Measurements from ENCODE around the gene NRSN2. TPM values are rescaled to one million over a fixed set of nuclear protein-coding genes. Genes with fewer than 3 reads are reported as not detected.

NRSN2 gene
- 17.4 TPM for total RNA-seq
- long read RNA-seq, transcript NRSN2-202 (4 exons, 2,088 nt) = major isoform, 8 of 15 reads
- long read RNA-seq, partial matches to known transcripts = 0 of 15 reads
- long read RNA-seq, other reads (novel, unspliced or antisense) = 3 of 15 reads

DNA sequence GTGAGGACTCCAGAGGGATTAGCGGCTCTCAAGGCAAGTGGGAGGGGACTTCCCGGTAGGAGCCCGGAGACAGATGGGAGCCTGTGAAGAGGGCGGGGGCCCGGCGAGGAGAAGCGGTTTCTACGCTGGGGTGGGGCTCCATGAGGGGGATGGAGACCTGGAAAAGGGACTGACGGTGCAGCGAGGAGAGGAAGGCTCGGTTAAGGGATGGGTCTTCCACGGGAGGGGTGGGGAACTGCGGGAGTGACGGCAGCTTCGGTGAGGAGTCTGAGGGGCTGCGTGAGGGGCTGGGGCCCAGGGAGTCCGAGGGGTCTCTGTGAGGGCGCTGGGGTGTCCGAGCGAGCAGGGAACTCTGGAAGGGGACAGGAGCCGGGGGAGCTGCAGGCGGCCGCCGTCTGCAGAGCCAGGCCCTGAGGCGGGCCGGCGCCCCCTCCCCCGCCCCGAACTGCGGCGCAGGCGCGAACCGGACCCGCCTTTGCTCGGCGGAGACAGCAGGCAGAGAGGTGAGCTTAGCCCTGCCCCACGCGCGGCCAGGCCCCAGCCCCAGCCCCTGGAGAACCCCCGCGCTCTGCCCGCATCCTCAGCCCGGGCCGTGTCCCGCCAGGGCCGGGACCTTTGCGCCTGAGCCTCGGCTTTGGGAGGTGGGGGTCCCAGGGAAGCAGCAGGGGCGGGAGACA lies at the start of gene NRSN2:
Gene NRSN2 (plus strand): TSS at position 472 of the 677 bp plus-strand sequence. CDS start 2,533 bp downstream, outside the sequence.
- intact Hi-C loops (cut with micrococcal nuclease) = no loop called here
- DNase-seq (peak; percentile 76), ATAC-seq (peak; percentile 75)

DNA sequence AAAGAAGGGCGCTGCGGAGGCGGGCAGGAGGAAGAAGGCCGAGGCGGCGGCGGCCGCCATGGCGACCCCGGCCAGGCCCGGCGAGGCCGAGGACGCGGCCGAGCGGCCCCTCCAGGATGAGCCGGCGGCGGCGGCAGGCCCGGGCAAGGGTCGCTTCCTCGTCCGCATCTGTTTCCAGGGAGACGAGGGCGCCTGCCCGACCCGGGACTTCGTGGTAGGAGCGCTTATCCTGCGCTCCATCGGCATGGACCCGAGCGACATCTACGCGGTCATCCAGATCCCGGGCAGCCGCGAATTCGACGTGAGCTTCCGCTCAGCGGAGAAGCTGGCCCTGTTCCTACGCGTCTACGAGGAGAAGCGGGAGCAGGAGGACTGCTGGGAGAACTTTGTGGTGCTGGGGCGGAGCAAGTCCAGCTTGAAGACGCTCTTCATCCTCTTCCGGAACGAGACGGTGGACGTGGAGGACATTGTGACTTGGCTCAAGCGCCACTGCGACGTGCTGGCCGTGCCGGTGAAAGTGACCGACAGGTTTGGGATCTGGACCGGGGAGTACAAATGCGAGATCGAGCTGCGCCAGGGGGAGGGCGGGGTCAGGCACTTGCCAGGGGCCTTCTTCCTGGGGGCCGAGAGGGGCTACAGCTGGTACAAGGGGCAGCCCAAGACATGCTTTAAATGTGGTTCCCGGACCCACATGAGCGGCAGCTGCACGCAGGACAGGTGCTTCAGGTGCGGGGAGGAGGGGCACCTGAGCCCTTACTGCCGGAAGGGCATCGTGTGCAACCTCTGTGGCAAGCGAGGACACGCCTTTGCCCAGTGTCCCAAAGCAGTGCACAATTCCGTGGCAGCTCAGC lies 48.8 kb upstream of the NRSN2 start:
- intact Hi-C loops (cut with micrococcal nuclease) = no loop called here
- ATAC-seq (peak; percentile 50), DNase-seq (peak; percentile 78)

DNA sequence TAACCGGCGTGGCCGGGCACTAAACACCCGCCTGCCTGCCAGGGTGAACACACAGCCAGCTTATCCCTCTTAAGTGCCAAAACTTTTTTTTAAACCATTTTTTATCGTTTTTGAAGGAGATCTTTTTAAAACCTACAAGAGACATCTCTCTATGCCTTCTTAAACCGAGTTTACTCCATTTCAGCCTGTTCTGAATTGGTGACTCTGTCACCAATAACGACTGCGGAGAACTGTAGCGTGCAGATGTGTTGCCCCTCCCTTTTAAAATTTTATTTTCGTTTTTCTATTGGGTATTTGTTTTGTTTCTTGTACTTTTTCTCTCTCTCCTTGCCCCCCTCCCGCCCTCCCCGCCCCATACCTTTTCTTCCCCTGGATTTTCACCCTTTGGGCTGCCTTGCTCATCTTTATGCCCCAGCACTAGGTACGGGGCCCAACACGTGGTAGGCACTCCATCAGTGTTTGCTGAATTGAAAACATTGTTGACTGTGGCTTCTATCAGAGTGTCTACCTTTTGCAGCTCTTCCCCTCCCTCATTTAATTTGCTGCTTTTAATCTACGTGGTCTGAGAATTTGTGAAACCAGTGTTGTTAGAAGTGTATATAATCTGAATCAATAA lies 48.0 kb upstream of the NRSN2 start:
- DNase-seq (no peak), ATAC-seq (no peak)
- intact Hi-C loops (cut with micrococcal nuclease) = no loop called here

DNA sequence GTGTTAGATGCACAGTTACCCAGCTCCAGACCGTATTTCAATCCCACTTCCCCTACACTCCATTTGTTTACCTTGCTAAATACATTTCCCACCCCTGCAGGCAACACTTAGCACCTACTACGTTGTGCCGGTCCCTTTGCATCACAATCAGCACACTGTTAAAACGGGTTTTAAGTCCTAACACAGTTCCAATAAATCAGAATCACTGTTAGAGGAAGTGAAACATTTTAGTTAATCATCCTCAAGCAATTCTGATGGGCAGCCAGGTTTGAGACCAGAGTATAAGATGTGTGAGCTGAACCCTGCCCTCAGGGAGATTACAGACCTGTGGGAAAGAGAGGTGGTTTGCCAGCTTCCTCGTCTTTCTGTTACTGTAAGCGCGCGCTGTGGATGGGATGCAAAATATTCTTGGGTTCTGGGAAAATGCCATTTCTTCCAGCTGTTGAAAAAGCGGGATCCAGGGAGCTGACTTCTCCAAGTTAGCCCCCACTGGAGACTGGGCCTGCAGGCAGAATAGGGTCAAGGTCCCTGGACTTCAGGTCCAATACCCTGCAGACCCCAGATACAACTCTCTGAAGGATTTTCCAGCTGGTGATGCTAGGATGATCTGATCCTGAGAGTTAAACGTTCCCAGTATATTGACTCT lies 46.4 kb upstream of the NRSN2 start:
- intact Hi-C loops (cut with micrococcal nuclease) = no loop called here
- DNase-seq = no peak

GRCh38 chr20:301886-302848 lies 44.7 kb upstream of the NRSN2 start:
- intact Hi-C loops (cut with micrococcal nuclease) = no loop called here
- DNase-seq = no peak
- ATAC-seq = peak; percentile 10

More for the DNA sequence above, 46.4 kb upstream of the NRSN2 start:
- no peak for ATAC-seq

DNA sequence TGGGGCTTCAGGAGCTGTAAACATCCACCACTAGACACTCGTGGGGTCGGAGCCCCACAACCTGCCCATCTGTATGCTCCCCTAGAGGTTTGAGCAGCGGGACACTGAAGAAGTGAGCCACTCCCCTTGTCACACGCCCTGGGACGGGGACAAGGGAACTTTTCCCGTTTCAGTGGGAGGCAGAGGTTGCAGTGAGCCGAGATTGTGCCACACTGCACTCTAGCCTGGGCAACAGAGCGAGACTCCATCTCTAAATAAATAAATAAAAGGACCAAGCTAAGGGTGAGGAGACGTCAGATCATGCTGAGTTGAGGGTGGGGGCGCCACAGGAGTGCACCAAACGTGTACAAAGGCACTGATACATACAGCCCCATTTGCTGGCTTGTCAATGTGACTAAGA lies 41.2 kb upstream of the NRSN2 start:
- ATAC-seq = no peak
- intact Hi-C loops (cut with micrococcal nuclease) = no loop called here
- no peak for DNase-seq

DNA sequence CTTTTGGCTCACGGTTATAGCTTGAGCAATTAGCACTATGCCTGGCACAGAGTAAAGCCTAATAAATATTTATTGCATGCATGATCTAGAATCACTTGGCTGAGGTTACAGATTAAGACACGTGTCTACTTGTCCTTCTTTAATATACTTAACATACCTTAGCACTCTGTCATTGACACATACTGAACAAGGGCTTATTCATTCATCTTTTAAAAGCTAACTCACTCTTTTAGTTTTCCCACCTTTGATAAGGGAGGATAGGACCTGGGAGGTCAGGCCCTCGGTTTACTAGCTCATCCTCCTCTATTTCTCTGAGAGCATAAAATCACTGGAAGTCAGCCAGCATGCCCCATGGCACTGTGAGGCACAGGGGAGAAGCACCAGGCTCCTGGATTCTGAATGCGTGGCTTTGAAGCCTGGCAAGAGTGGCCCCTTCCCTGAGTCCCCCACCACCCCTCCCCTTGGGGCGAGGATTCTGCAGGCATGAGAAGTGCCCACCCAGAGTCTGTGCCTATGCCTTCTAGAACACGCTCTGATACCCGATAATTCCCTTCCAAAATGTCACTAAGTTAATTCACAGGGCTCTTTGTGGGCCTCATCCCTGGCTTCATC lies 38.4 kb upstream of the NRSN2 start:
- no peak for DNase-seq
- ATAC-seq = no peak
- intact Hi-C loops (cut with micrococcal nuclease) = no loop called here

DNA sequence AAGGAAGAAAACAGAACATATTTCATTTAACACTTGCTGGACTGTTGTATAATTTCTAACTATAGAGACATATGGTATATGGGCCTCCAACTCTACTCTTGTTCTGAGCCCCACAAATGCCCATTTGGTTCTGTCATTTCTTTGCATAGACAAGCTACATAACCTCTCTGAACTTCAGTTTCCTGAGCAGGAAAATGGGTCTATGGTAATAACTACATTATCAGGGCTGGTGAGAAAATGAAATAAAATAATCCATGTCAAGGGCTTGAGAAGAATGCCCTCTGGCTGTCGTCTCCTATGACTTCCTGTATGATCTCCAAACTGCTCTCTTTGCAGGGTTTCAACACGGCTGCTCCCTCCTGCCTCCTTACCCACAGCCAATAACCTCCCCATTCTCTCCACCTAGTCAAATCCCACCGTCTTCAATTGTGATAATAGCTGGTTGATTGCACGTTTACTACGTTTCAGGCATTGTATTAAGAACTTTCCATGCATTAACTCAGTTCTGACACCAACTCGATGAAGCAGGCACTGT lies 37.5 kb upstream of the NRSN2 start:
- ATAC-seq = peak; percentile 26
- intact Hi-C loops (cut with micrococcal nuclease) = no loop called here
- no peak for DNase-seq

DNA sequence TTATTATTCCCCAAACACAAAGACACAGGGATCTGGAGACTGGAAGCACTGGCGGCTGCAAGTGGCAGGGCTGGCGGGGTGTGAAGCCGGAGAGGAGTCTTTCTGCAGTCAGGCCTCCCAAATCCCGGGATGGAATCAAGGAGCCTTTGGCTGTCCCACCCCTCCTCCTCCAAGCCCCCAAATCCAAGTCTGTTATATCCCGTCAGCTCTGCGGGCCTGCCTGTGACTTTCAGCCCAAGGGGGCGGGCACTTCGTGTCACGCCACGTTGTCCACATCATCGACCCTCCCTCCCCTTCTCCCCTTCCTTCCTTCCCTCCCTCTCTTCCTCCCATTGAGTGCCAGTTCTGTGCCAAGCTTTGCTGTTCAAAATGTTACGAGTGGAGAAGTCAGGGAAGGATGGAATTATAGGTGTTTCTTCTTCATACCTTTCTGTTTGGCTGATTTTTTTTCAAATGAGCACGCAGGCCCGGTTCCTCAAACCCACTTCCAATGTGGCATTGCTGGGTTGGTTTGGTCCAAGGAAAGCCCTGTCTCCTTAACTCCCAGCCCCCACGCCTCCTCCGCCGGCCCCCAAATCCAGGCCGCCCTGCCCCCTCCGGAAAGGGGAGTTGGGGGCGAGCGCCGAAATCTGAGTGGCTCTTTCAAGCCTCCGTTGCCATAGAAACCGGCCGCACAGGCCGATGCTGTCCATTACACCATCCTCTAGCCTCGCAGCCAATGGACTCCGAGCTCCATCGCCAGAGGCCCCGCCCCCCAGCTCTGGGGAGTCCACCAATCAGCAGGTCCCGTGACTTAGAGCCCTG lies 36.9 kb upstream of the NRSN2 start:
- ATAC-seq = peak; percentile 100
- intact Hi-C loops (cut with micrococcal nuclease) = no loop called here
- peak; percentile 99 for DNase-seq

DNA sequence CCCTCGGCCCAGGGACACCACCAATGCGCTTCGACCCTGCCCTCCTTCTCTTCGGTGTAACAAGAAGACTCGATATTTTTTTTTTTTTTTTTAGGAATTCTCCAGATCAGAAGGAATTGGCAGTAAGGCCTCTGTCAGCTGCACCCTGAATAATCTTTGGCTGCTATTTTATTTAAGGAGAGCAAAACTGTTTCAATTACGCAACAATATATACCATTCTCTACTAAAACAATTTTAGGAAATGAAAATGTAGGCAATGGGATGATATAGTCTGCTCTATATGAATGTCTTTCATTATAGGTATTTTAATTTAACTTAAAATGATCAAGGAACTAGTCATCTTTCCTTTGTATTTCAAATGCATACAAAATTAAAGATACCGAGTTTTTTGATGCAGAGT lies 36.3 kb upstream of the NRSN2 start:
- intact Hi-C loops (cut with micrococcal nuclease) = no loop called here
- DNase-seq = no peak
- ATAC-seq = no peak

DNA sequence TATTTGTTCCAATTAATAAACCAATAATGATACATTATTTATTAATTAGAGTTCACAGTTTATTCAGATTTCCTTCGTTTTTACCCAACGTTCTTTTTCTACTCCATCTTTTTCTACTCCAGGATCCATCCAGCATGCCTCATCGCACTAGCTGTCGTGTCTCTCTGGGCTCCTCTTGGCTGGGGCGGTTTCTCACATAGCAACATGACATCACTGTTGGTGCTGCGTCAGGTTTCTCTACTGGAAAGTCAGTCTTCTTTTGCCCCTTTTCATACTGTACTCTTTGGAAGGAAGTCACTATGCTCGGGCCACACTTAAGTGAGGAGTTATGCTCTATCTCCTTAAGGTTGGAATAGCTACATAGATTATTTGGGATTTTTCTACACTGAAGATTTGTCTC lies 35.3 kb upstream of the NRSN2 start:
- no peak for DNase-seq
- ATAC-seq = no peak
- intact Hi-C loops (cut with micrococcal nuclease) = no loop called here

DNA sequence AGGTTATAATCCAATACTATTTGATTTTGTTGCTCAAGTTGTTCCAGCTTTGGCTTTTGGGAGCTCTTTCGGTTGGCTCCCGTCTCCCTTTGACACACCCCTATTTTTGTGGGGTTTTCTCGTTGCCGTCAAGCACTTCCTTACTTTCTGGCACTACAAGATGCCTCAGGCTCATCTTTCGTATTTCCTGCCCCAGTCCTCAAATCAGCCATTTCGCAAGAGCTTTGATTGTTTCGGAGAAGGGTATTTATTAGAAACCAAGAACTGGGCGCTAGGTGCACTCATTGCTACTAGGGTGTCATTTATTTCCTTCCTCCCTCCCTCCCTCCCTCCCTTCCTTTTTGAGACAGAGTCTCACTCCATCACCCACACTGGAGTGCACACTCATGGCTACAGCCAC lies 34.8 kb upstream of the NRSN2 start:
- no peak for ATAC-seq
- no peak for DNase-seq

GRCh38 chr20:312866-313265 lies 34.0 kb upstream of the NRSN2 start:
- ATAC-seq (no peak), DNase-seq (no peak)
- intact Hi-C loops (cut with micrococcal nuclease) = no loop called here

More for the DNA sequence above, 34.8 kb upstream of the NRSN2 start:
- intact Hi-C loops (cut with micrococcal nuclease) = no loop called here

DNA sequence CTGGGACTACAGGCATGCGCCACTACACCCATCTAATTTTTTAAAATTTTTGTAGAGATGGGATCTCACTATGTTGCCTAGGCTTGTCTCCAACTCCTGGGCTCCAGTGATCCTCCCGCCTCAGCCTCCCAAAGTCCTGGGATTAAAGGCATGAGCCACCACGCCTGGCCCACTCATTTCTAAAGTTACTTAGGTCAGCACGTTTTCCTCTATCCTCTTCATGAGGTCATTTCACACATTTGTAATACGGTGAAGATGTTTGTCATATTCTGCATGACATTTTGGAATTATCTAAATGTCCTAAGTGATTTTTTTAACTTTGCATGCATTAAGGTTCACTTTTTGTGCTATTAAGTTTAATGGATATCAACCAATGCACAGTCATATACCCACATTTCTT lies 33.5 kb upstream of the NRSN2 start:
- intact Hi-C loops (cut with micrococcal nuclease) = no loop called here
- no peak for ATAC-seq
- DNase-seq = no peak

GRCh38 chr20:313948-314347 lies 33.0 kb upstream of the NRSN2 start:
- no peak for DNase-seq
- intact Hi-C loops (cut with micrococcal nuclease) = no loop called here
- ATAC-seq = no peak

DNA sequence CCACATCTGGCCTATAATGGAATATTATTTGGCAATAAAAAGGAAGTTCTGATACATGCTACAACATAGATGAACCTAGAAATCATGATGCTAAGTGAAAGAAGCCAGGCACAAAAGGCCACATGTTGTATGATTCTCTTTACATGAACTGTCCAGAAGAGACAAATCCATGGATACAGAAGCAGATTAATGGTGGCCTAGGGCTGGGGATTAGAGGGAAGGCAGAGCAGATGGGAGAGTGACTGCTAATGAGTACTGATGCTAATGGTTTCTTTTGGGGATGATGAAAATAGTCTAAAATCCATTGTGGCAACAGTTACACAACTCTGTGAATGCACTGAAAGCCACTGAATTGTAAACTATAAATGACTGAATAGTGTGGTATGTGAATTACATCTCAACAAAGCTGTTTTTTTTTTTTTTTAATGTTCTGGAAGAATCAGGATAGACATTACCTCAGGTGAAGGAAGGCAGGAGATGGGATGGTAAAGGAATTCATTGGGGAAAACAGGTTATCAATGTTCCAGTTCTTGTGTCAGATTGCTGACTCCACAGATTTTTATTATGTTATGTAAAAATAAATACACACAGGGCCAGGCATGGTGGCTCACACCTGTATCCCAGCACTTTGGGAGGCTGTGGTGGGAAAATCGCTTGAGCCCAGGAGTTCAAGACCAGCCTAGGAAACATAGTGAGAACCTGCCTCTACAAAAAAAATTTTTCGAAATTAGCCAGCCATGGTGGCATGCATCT lies 30.4 kb upstream of the NRSN2 start:
- ATAC-seq = no peak
- intact Hi-C loops (cut with micrococcal nuclease) = no loop called here
- DNase-seq = no peak
